Smooth muscle cell (in vitro differentiated cells): Measurements from ENCODE around the gene ARL3. TPM values are rescaled to one million over a fixed set of nuclear protein-coding genes. Genes with fewer than 3 reads are reported as not detected.

ENCODE experiments used
- DNase-seq: peaks from one replicate; lab custom pipeline; 2025; ENCODE audit not compliant: unreplicated experiment; lab: John Stamatoyannopoulos, UW
- H2AFZ ChIP-seq: fragments of 200-600 bp; sonication (generic); 2 replicates; pipeline ENCODE4 v1.6.0; 2016; ENCODE audit warnings: antibody characterized with exemption, low read depth, mild to moderate bottlenecking
- H3F3A ChIP-seq: fragments of 200-600 bp; sonication (generic); 2 replicates; pipeline ENCODE4 v1.6.0; 2017; ENCODE audit warnings: antibody characterized with exemption, low read depth
- H3K27ac ChIP-seq: fragments of 200-600 bp; sonication (generic); 2 replicates; pipeline ENCODE4 v1.5.1; 2016; ENCODE audit warnings: low read depth, mild to moderate bottlenecking
- H3K27me3 ChIP-seq: fragments of 200-600 bp; sonication (generic); 2 replicates; pipeline ENCODE4 v1.6.1; 2016; ENCODE audit warnings: low read depth, mild to moderate bottlenecking
- H3K36me3 ChIP-seq: fragments of 200-600 bp; sonication (generic); 2 replicates; pipeline ENCODE4 v1.5.1; 2016; ENCODE audit warnings: low read depth
- H3K4me1 ChIP-seq: fragments of 200-600 bp; sonication (generic); 2 replicates; pipeline ENCODE4 v1.5.1; 2016; ENCODE audit warnings: low read depth
- H3K4me2 ChIP-seq: fragments of 200-600 bp; sonication (generic); 2 replicates; pipeline ENCODE4 v1.6.0; 2016; ENCODE audit warnings: mild to moderate bottlenecking
- H3K4me3 ChIP-seq: fragments of 200-600 bp; sonication (generic); 2 replicates; pipeline ENCODE4 v1.5.1; 2016; ENCODE audit warnings: mild to moderate bottlenecking
- H3K79me2 ChIP-seq: fragments of 200-600 bp; sonication (generic); 2 replicates; pipeline ENCODE4 v1.6.0; 2016; ENCODE audit warnings: low read depth, mild to moderate bottlenecking
- H3K9ac ChIP-seq: fragments of 200-600 bp; sonication (generic); 2 replicates; pipeline ENCODE4 v1.6.0; 2016; ENCODE audit warnings: low read depth
- H3K9me3 ChIP-seq: fragments of 200-600 bp; sonication (generic); replicated peaks from 2 replicates; pipeline ENCODE4 v1.5.1; 2016; ENCODE audit warnings: low read depth
- H4K20me1 ChIP-seq: fragments of 200-600 bp; sonication (generic); 2 replicates; pipeline ENCODE4 v1.6.0; 2016; ENCODE audit warnings: low read depth
- CTCF ChIP-seq: fragments of 200-600 bp; sonication (generic); IDR thresholded peaks from 2 replicates; pipeline ENCODE4 v1.5.1; 2017; ENCODE audit warnings: borderline replicate concordance, mild to moderate bottlenecking, antibody characterized with exemption; ENCODE audit not compliant: insufficient read depth, poor library complexity, severe bottlenecking
- WGBS: methylation state at CpG from one replicate; pipeline ENCODE4 v1.1.7; 2016; ENCODE audit warnings: low lambda C conversion rate; 5-methylcytosine and 5-hydroxymethylcytosine counted together
- polyA plus RNA-seq: library from polyadenylated mRNA; unstranded; fragments of >200 nt; fragmentation: Nextera tagmentation; extraction: Ambion mirVana; gene quantifications from 2 replicates; pipeline ENCODE4 v1.2.1, GENCODE V29; 2016
- total RNA-seq: library from RNA; depleted of rRNA; stranded (reverse); fragments of >200 nt; gene quantifications from 2 replicates; pipeline ENCODE4 v1.2.3, GENCODE V29; 2014

Gene ARL3
- total and polyA plus RNA-seq, 2 experiments from 2014 or later = 12.7 to 30.2 TPM

- no peak overlapping the region for H3K27ac ChIP-seq
Observed at GRCh38 chr10:102738692-102739121, 24.5 kb upstream of the ARL3 start.

DNA sequence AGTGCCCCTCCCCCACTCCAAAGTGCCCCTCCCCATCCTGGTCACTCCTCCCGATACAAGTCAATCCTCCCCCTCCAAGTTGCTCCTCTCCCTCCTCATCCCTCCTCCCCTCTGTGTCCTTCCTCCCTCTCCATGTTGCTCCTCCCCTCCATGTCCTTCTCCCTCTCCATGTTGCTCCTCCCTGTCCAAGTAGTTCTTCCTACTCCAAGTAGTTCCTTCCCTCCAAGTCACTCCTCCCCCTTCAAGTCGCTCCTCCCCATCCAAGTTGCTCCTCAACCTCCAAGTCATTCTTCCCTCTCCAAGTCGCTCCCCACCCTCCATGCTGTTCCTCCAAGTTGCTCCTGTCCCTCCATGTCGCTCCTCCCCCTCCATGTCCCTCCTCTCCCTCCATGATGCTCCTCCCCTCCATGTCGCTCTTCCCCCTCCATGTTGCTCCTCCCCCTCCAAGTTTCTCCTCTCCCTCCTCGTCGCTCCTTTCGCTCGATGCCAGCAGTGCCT lies 20.9 kb upstream of the ARL3 start:
- Histone ChIP-seq H3K79me2 (no peaks in the 10 kb centered on the region), H2AFZ (no peak overlapping the region), H3K27ac (no peak overlapping the region), H4K20me1 (no peaks in the 10 kb centered on the region), H3K9ac (no peak overlapping the region), H3K4me2 (no peak overlapping the region), H3K36me3 (no peaks in the 10 kb centered on the region), H3K4me3 (no peak overlapping the region), H3K4me1 (no peaks in the 10 kb centered on the region), H3K27me3 (no peaks in the 10 kb centered on the region), H3F3A (no peaks in the 10 kb centered on the region), H3K9me3 (no peaks in the 10 kb centered on the region)
- 93% methylated on average over 7 of the region's 9 CpGs for WGBS
- no peak for TF ChIP-seq CTCF
- DNase-seq = no peak

More at GRCh38 chr10:102738692-102739121, 24.5 kb upstream of the ARL3 start:
- no peak overlapping the region for H3K4me3 ChIP-seq
- peaks cover 4% of the 10 kb centered on the region for H3K4me1 ChIP-seq
- no peaks in the 10 kb centered on the region for H3K79me2 ChIP-seq
- no peak overlapping the region for H3K4me2 ChIP-seq
- H3F3A ChIP-seq = no peaks in the 10 kb centered on the region
- no peaks in the 10 kb centered on the region for H4K20me1 ChIP-seq
- H3K27me3 ChIP-seq = no peaks in the 10 kb centered on the region
- no peak overlapping the region for H2AFZ ChIP-seq
- no peak for TF ChIP-seq CTCF
- DNase-seq = no peak
- H3K36me3 ChIP-seq = no peaks in the 10 kb centered on the region
- no peak overlapping the region for H3K9ac ChIP-seq
- no peaks in the 10 kb centered on the region for H3K9me3 ChIP-seq

GRCh38 chr10:102732661-102733060 lies 18.5 kb upstream of the ARL3 start:
- Histone ChIP-seq H3K27ac (no peak overlapping the region), H3K4me1 (no peaks in the 10 kb centered on the region), H3K79me2 (no peaks in the 10 kb centered on the region), H3F3A (no peaks in the 10 kb centered on the region), H3K36me3 (no peaks in the 10 kb centered on the region), H4K20me1 (no peaks in the 10 kb centered on the region), H3K4me2 (no peak overlapping the region), H3K27me3 (no peaks in the 10 kb centered on the region), H3K9ac (no peak overlapping the region), H3K4me3 (no peak overlapping the region), H3K9me3 (no peaks in the 10 kb centered on the region), H2AFZ (no peak overlapping the region)
- no peak for DNase-seq
- WGBS = 0% methylated on average over 1 of the region's 1 CpG
- no peak for TF ChIP-seq CTCF

DNA sequence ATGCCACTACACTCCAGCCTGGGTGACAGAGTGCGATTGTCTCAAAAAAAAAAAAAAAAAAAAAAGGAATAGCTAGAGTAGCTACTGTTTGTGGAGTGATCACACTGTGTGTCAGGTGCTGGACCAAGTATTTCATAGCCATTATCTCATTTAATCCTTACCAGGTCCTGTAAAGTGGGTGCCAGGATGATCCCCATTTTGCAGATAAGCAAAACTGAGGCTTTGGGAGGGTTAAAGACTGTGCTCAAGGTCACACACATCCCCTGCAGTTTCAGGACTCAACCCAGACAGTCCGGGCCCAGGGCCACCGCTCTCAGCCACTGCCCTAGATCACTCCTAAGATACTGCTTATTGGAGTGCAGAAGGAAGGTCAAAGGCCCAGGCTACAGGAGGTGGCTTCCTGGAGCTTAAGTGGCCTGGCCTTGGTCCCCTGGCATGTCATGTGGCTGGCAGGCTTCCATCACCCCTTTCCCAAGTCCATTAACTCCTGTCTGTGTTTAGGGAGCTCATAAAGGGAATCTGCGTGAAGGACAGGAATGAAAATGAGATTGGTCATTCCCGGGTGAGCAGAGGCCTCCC lies 17.1 kb upstream of the ARL3 start:
- DNase-seq = no peak
- H3K36me3 ChIP-seq = no peaks in the 10 kb centered on the region
- no peak overlapping the region for H2AFZ ChIP-seq
- H3K9me3 ChIP-seq = no peaks in the 10 kb centered on the region
- no peak overlapping the region for H3K4me3 ChIP-seq
- 100% methylated on average over 5 of the region's 5 CpGs for WGBS
- no peaks in the 10 kb centered on the region for H3K4me1 ChIP-seq
- H3K27ac ChIP-seq = no peak overlapping the region
- no peaks in the 10 kb centered on the region for H3K27me3 ChIP-seq
- no peaks in the 10 kb centered on the region for H3F3A ChIP-seq
- no peak overlapping the region for H3K4me2 ChIP-seq
- no peaks in the 10 kb centered on the region for H3K79me2 ChIP-seq
- no peak overlapping the region for H3K9ac ChIP-seq
- H4K20me1 ChIP-seq = no peaks in the 10 kb centered on the region
- TF ChIP-seq CTCF = no peak
